ENCODE results near the gene SPINDOC.

The SPINDOC gene

GRCh38 chr11:63766531-63767235 is 46.6 kb upstream of the SPINDOC start:
- no peak for DNase-seq (ENCODE audit: extremely low spot score)
- TF ChIP-seq CTCF (IDR thresholded peaks at IDR 0.05; ENCODE audit: control extremely low read depth, extremely low read depth, low read depth, missing control alignments) = no peak
- ChIA-PET POLR2A (no interaction called here), CTCF (interaction anchor here (1.0 to 3.1 kb wide), 8 partner anchors 13 to 186 kb away, joined by 3 to 19 read pairs (median 6); partner anchors contain the start of gene MARK2)

GRCh38 chr11:63767267-63767564 is 46.0 kb upstream of the SPINDOC start:
- POLR2A ChIA-PET = no interaction called here
- TF ChIP-seq CTCF (IDR thresholded peaks at IDR 0.05; ENCODE audit: control extremely low read depth, extremely low read depth, low read depth, missing control alignments) = no peak
- CTCF ChIA-PET = interaction anchor here (0.8 to 3.6 kb wide), 20 partner anchors 12 to 414 kb away, joined by 3 to 27 read pairs (median 4); partner anchors contain the start of gene MARK2
- no peak for DNase-seq (ENCODE audit: extremely low spot score)

- TF ChIP-seq CTCF (IDR thresholded peaks at IDR 0.05; ENCODE audit: control extremely low read depth, extremely low read depth, low read depth, missing control alignments) = no peak
- peak; percentile 69 for DNase-seq (ENCODE audit: extremely low spot score)
- ChIA-PET POLR2A (no interaction called here), CTCF (interaction anchor here (0.7 to 3.6 kb wide), 26 partner anchors 12 to 414 kb away, joined by 3 to 27 read pairs (median 4); partner anchors contain the start of gene MARK2)
Observed at GRCh38 chr11:63767565-63768236, 45.6 kb upstream of the SPINDOC start.

- ChIA-PET CTCF (interaction anchor here (0.7 to 3.6 kb wide), 27 partner anchors 11 to 413 kb away, joined by 3 to 27 read pairs (median 4); partner anchors contain the start of gene MARK2), POLR2A (no interaction called here)
- peak; percentile 80 for TF ChIP-seq CTCF (IDR thresholded peaks at IDR 0.05; ENCODE audit: control extremely low read depth, extremely low read depth, low read depth, missing control alignments)
- DNase-seq (ENCODE audit: extremely low spot score) = peak; percentile 89
Observed at GRCh38 chr11:63768237-63769041, 44.8 kb upstream of the SPINDOC start, which contains the start of gene ZFTA. TSS of gene ZFTA (minus strand) at chr11:63768775. CDS start at chr11:63768622, 153 bp downstream.

GRCh38 chr11:63769042-63769713 is 44.1 kb upstream of the SPINDOC start:
- no peak for TF ChIP-seq CTCF (IDR thresholded peaks at IDR 0.05; ENCODE audit: control extremely low read depth, extremely low read depth, low read depth, missing control alignments)
- DNase-seq (ENCODE audit: extremely low spot score) = peak; percentile 69
- ChIA-PET POLR2A (no interaction called here), CTCF (interaction anchor here (0.7 to 3.6 kb wide), 9 partner anchors 10 to 382 kb away, joined by 3 to 27 read pairs (median 4); partner anchors contain the start of genes MARK2 and SPINDOC)
